ENCODE measurements around the gene GFOD2. TPM values are rescaled to one million over a fixed set of nuclear protein-coding genes. Genes with fewer than 3 reads are reported as not detected.

The GFOD2 gene
- total and polyA plus RNA-seq, 2 of the 13 experiments (the other 11 are each of a cell fraction or from before 2014, with no cell fraction given), result 11.1 to 17.2 TPM

- Histone ChIP-seq H3K4me1 (ENCODE audit: insufficient read depth, low read length) (peaks cover 20% of the 10 kb centered on the region; the same call in 1 of the 2 replicates), H3K4me2 (ENCODE audit: low read depth, low read length) (peak overlapping the region; percentile 92), H4K20me1 (ENCODE audit: insufficient read depth, low read length) (peaks cover 11% of the 10 kb centered on the region), H3K9ac (ENCODE audit: insufficient read depth, low read depth, low read length) (peak overlapping the region; percentile 30; the same call in 1 of the 2 replicates), H3K79me2 (ENCODE audit: insufficient read depth, low read length) (no peaks in the 10 kb centered on the region), H3K4me3 (replicated peaks in 1 of 3; ENCODE audit: insufficient read depth in 1 of 3, low read depth in 2 of 3, low read length in 3 of 3) (peak overlapping the region; percentile 59 to 78 (median 76)), H3K9me3 (ENCODE audit: low read length) (no peaks in the 10 kb centered on the region), H3K27me3 (ENCODE audit: control insufficient read depth in 1 of 2, insufficient read depth in 2 of 2, low read length in 2 of 2) (peaks cover 5 to 56% of the 10 kb centered on the region in 2 experiments), H3K36me3 (replicated peaks in 1 of 2; ENCODE audit: control insufficient read depth in 1 of 2, insufficient read depth in 2 of 2, low read length in 2 of 2) (peaks cover 5% of the 10 kb centered on the region in 2 experiments; a peak in 3 of 5 replicates), H2AFZ (ENCODE audit: low read length) (no peak overlapping the region), H3K27ac (ENCODE audit: extremely low read length, insufficient read depth, low read length) (no peak overlapping the region)
- FAIRE-seq, result no peak
- no TSS peak for BruUV-seq (replicated peaks)
- ATAC-seq, result peak; percentile 32
- in situ Hi-C loops (cut with HindIII; ENCODE audit: extremely low pct_ligation_motif_present, low pct_unique_long_range_greater_than_20kb) (no loop called here), intact Hi-C loops (cut with micrococcal nuclease; ENCODE audit: unreplicated experiment) (no loop called here)
- no peak for DNase-seq (ENCODE audit: low spot score)
- ChIA-PET POLR2A (no interaction called here), CTCF (ENCODE audit: low intra/inter-chr PET ratio, low total read pairs) (interaction anchor here (1.6 kb wide), 1 partner anchor 15 kb away, joined by 8 read pairs; no protein-coding TSS in a partner anchor)
- WGBS (ENCODE audit: low lambda C conversion rate), result 0% methylated on average over 7 of the region's 68 CpGs
- 0 out of 2 replicates have a peak, but pooled peaks have one; percentile 20 for TF ChIP-seq CSRNP1 (CRISPR knock-in tag; IDR thresholded peaks at IDR 0.05)
- no peak for TF ChIP-seq TEAD3 (CRISPR knock-in tag; optimal IDR thresholded peaks at IDR 0.05; ENCODE audit: borderline replicate concordance)
- peak; percentile 42; the same call in 1 of the 2 replicates for TF ChIP-seq RAD21 (CRISPR knock-in tag; IDR thresholded peaks at IDR 0.05)
- peak; percentile 33; the same call in 1 of the 2 replicates for TF ChIP-seq TBX2 (CRISPR knock-in tag; IDR thresholded peaks at IDR 0.05; ENCODE audit: borderline replicate concordance)
- no peak for TF ChIP-seq TCF12 (IDR thresholded peaks at IDR 0.05)
- TF ChIP-seq TCF12 (CRISPR knock-in tag; IDR thresholded peaks at IDR 0.05), result no peak
- peak; percentile 17; the same call in 1 of the 2 replicates for TF ChIP-seq MYC (CRISPR knock-in tag; IDR thresholded peaks at IDR 0.05; ENCODE audit: borderline replicate concordance)
- TF ChIP-seq ZSCAN25 (CRISPR knock-in tag; IDR thresholded peaks at IDR 0.05), result 0 out of 2 replicates have a peak, but pooled peaks have one; percentile 9
- TF ChIP-seq ZNF407 (CRISPR knock-in tag; IDR thresholded peaks at IDR 0.05; ENCODE audit: not compliant biosample characterization), result no peak
- peak; percentile 38; the same call in 1 of the 2 replicates for TF ChIP-seq MAX (IDR thresholded peaks at IDR 0.05)
- no peak for TF ChIP-seq ZNF737 (CRISPR knock-in tag; IDR thresholded peaks at IDR 0.05; ENCODE audit: borderline replicate concordance)
- peak; percentile 65; the same call in 1 of the 2 replicates for TF ChIP-seq EZH2 (conservative IDR thresholded peaks at IDR 0.05; ENCODE audit: low read depth, low read length)
These were observed 65.9 kb downstream of the GFOD2 start for GRCh38 chr16:67653128-67653788.
